T47D (cell line): ENCODE measurements around the gene BABAM1.
A peak's percentile ranks its signal among the peaks of the same experiment; 100 is the strongest.

Source experiments
- DNase-seq, 2 experiments: peaks; one replicate each; pipeline versions ENCODE4 v3.0.0 to v3.0.0-alpha.2; 2011 to 2012; ENCODE audit warnings: low read depth in 1 of 2, low spot score in 1 of 2
- JUND ChIP-seq: IDR thresholded peaks from 2 replicates; pipeline ENCODE4 v1.6.1; 2012; ENCODE audit warnings: low read depth
- in situ Hi-C: cut with HindIII; loops from 2 replicates; pipeline ENCODE4 v1.10.0; 2016; ENCODE audit warnings: low sequenced_read_pairs, low pct_unique_long_range_greater_than_20kb

BABAM1 gene

DNA sequence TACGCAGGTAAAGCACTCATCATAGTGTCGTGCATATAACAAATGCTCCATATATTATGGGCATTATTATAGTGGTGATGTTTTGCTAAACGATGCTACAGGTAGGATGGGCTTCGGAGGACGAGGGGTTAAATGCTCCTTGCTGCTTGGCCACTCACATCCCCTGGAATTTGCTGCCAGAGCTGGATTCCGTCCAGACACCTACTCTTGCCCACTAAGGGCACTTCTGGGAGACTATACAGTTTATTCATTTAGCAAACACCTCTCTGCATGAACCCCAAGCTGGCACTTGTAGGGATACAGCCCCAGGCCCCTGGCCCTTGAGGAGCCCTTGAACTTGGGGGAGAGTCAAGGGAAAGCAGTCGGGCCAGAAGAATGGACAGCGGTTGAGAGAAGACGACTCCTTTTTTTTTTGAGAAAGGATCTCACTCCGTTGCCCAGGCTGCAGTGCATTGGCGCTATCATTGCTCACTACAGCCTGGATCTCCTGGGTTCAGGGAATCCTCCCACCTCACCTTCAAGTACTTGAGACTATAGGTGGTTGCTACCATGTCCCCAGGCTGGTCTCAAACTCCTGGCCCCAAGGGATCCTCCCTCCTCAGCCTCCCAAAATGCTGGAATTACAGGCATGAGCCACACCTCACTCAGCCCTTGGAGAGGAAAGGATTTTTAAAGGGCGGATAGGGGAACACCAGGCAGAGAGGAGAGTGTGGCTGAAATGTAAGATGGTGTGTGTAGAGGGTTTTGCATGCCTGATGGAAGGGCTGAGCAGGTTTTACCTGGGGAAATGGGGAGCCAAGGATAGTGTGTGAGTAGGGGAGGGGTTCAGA, 37.4 kb downstream of the BABAM1 start:
- no peak for TF ChIP-seq JUND
- in situ Hi-C loops: no loop called here
- no peak for DNase-seq

DNA sequence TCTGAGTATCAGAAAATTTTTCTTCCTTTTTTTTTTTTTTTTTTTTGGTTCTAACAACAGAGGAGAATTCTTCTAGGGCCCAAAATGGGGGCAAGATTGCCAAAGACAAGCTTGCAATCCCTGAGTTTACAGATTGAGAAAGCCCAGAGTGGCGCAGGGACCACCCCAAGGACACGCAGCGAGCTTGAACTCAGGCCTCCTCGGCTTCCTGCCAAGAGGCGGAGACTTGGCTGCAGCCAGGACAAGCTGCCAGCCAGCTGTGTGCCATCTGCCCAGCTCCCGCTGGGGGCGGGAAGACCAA, 37.9 kb downstream of the BABAM1 start:
- no peak for DNase-seq
- in situ Hi-C loops: no loop called here
- no peak for TF ChIP-seq JUND

DNA sequence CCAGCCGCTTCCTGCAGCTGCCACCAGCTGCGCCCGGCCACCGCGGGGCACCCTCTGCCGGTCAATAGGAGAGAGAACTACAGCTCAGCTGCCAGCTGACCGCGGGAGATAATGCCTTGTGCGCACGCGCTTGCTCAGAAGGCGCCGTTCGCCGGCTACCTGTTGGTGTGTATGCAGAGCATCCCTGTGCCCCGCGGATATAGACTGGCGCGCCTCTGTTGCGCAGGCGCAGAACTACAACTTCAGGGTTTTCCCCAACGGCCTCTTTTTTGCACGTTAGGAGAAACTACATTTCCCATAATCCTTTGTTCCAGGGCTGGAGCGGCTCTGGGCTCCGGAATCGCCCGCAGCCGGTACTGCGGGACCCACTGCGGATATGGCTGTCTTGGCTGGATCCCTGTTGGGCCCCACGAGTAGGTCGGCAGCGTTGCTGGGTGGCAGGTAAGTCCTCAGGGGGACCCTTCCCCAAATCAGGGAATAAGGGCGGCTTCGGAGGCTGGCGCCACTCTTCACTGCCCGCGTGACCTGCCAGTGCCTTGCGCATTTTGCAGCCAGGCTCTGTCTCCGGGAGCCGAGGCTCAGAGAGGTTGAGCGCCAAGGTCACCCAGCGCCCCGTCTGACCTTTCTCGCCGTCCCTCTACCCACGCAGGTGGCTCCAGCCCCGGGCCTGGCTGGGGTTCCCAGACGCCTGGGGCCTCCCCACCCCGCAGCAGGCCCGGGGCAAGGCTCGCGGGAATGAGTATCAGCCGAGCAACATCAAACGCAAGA, 38.5 kb downstream of the BABAM1 start, which contains the start of gene MRPL34:
Gene MRPL34 (plus strand): TSS at position 356 of the 768 bp plus-strand sequence. CDS start 21 bp downstream, at position 377.
- in situ Hi-C loops: no loop called here
- peak; percentile 84 to 99 for DNase-seq
- TF ChIP-seq JUND: no peak

DNA sequence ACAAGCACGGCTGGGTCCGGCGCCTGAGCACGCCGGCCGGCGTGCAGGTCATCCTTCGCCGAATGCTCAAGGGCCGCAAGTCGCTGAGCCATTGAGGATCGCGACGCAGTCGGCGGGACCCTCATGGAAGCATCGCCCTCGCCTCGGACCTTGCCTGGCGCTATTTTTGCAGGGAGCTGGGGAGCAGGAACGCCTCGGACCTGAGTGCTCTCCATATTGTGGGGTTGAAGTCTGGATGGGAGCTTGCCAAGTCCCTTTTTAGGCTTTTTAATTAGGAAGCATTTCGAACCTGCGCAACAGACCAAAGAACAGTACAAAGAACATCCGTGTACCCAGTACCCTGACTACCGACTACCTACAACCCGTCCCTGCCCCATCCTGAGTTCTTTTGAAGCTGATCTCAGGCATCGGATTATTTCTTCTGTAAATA, 39.1 kb downstream of the BABAM1 start:
- in situ Hi-C loops: no loop called here
- DNase-seq: no peak
- TF ChIP-seq JUND: no peak

DNA sequence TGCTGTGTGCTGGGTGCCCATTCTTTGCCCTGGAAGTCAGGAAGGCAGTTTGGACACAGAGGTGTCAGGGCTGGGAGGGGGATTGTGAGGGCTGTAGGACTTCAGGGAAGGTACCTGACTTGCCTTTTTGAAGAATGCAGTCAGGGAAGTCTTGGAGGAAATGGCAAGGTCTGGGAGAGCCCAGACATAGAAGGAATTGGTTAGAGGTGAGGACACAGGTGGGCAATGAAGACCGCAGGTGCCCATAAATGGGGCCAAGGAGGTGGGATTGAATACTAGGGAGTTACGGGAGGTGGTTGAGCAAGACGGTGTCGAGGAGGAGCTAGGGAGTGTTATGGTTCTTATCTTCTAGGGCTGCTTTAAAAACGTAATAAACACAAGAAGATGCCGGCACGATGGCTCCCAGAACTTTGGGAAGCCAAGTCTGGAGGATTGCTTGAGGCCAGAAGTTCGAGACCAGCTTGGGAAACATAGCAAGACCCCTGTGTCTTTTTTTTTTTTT, 40.7 kb downstream of the BABAM1 start:
- no peak for DNase-seq
- in situ Hi-C loops: no loop called here
- no peak for TF ChIP-seq JUND

DNA sequence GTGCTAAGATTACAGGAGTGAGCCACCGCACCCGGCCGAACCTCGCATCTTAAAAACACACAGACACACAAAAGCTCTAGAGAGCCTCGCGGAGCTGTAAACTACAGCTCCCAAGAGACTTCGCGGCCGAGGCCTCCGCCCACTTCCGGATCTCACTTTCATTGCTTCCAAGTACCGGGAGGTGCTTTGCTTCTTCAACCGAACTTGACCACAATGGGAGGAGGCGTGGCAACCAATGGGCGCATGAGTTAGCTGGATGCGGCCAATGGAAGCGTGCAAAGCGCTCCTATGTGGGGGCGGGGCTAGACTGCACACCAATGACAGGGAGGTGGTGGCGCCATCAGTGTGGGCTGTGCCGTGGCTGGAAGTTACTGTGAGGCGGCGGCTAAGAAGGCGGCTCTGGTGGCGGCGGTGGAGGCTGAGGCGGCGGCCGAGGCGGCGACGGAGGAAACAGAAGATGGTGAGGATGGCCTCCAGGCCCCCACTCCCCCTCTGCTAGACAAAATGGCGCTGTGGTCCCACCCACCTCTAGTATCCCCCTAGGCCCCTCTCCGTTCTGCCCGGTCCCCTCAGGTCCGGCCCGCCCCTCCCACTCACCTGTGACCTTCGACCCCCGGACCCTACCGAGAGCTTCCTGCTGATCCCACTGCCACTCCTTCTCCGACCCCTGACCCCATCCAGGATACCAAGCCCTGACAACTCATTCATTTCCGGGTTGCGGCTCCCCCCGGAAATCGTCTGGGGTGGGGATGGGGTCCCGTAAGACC, 42.1 kb downstream of the BABAM1 start, which contains the start of gene DDA1:
Gene DDA1 (plus strand): TSS at position 366 of the 767 bp plus-strand sequence. CDS start 92 bp downstream, at position 458.
- in situ Hi-C loops: no loop called here
- TF ChIP-seq JUND: no peak
- peak; percentile 96 to 99 for DNase-seq

DNA sequence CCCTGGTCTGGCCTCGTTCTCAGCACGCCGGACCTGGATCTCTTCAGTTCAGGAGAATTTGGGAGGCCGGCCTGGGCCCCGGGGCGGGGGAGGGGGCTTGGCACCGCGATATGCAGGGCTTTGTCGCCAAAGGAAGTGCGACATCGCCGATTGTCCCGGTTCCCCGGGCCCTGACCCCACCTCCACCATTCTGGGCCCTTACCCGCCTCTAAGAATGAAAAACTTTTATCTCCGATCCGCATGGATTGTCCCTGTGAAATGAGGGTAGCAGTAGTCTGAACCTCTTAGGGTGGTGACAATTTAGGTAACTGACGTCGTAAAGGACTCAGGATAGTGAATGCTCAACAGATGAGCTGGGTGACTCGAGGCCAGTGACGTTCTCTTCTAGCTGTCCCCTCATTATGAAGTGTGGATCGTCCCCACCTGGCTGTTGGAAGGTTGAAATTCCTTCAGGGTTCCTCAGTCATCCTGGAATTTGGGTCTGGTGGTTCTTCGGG, 42.8 kb downstream of the BABAM1 start:
- no peak for DNase-seq
- TF ChIP-seq JUND: no peak
- in situ Hi-C loops: no loop called here

DNA sequence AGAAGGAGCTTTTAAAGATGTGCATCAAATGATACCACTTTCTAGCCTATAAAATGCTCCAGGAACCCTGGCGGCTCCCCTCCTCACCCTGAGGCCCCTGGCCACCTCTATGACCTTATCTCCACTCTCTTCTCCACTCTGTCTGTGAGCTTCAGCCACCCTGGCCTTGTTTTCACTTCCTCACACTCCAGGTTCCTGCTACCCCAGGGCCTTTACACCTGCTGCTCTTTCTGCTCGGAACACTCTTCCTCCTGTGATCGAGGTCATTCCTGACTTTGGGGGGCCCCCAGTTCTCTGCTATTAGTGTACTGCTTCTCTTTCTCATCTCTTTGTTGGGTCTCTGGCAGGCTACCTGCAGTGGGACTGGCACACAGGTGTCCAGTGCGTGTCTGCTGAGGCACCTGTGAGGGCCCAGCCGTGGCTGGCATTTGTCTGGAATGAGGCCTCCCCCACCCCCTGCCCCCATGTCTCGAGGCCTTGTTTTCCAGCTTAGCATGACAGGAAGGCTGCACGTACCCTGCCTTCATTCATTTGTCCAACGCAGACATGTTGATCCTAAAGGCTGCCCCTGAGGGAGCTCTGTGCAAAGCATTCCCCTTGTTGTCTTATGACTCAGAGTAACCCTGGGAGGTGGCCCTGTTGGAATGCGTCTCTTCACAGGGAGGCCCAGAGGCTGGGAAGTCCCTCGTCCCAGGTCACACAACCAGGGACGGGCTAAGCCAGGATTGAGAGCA, 44.4 kb downstream of the BABAM1 start:
- TF ChIP-seq JUND: no peak
- no peak for DNase-seq
- in situ Hi-C loops: no loop called here

DNA sequence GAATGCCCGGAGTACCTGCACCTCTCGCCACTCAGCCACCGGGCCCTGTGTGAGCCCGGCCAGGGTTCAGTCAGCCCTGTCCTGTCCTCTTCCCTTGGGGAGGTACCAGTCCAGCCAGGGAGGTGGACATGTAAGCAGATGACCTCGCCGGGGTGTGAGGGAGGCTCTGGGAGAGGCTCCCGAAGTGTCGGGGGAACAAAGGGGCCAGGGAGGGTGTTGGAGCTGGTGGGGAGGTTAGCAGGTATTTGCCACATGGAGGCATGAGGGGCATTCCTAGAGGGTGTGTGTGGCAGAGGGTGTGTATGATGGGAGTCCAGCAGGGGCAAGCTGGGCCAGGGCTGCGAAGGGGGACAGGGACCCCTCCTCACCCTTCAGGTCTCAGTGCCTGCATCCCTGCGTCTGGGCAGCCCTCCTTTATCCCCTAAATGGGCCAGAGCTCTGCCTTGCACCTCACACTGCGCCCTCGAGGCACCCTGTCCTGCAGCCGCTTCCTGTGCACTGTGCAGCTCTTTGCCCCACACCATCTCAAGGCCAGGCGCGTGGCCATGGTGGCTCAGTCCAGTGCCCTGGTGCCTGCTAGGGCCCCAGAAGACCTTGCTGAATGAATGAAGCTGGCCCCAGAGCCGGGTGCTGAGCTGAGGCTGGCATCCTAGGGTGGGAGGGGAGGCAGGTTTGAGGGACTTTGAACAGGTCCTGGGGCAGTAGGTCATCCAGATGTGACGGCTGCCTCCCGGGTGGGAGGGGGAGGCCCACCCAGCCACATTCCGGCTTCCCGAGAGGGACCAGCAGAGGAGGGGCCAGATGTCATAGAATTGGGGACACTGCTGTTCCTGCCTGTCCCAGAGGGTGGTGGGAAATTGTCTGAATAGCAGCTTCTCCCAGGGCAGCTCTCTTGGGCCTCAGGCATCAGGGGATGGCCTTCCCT, 45.2 kb downstream of the BABAM1 start:
- in situ Hi-C loops: no loop called here
- TF ChIP-seq JUND: no peak
- DNase-seq: no peak

DNA sequence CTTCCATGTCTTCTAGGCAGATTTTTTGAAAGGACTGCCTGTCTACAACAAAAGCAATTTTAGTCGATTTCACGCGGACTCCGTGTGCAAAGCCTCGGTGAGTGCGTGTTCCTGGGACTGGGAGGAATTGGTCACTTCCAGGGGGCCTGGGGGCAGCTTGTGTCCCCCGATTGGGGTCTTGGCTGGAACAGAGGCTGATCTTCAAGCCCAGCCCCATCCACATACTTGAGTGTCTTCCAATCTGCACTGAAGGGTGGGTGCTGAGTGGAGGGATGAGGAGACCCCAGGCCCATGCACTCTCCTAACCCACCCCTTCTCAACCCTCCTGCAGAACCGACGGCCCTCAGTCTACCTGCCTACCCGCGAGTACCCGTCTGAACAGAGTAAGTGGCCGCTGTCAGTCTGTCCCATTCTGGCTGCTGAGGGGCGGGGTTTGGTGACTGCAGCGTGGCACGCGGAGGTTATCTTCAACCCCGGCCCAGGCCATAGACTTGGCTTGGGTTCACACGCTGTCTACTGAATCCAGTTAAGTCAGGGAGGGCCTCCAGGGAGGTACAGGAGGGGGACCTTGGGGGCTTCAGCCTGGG, 46.9 kb downstream of the BABAM1 start:
- in situ Hi-C loops: no loop called here
- DNase-seq: no peak
- TF ChIP-seq JUND: no peak
